ENCODE measurements around the gene NINL. TPM values are rescaled to one million over a fixed set of nuclear protein-coding genes. Genes with fewer than 3 reads are reported as not detected.

The NINL gene
- polyA plus RNA-seq, 1 of the 3 experiments (the other 2 are of a cell fraction), result 22.5 TPM

GRCh38 chr20:25548613-25549086 lies 36.7 kb downstream of the NINL start:
- Histone ChIP-seq H2AFZ (ENCODE audit: low read depth) (no peak overlapping the region), H3K9me2 (no peaks in the 10 kb centered on the region), H4K20me1 (ENCODE audit: insufficient read depth) (peaks cover 30% of the 10 kb centered on the region; the same call in 1 of the 2 replicates), H3F3A (replicated peaks; ENCODE audit: insufficient read depth) (peaks cover 4% of the 10 kb centered on the region), H3K4me2 (no peak overlapping the region), H3K4me3 (ENCODE audit: low read depth in 2 of 2, low read length in 1 of 2) (no peak overlapping the region), H3K9me3 (no peaks in the 10 kb centered on the region), H3K27me3 (ENCODE audit: insufficient read depth) (no peaks in the 10 kb centered on the region), H3K27ac (ENCODE audit: low read depth in 2 of 2, low read length in 1 of 2) (no peak overlapping the region), H3K79me2 (ENCODE audit: insufficient read depth) (peaks cover 15% of the 10 kb centered on the region), H3K9ac (no peak overlapping the region), H3K36me3 (replicated peaks in 1 of 2; ENCODE audit: control insufficient read depth in 1 of 2, insufficient read depth in 2 of 2, low read length in 1 of 2) (peaks cover 0 to 3% of the 10 kb centered on the region in 2 experiments), H3K4me1 (ENCODE audit: control insufficient read depth in 1 of 2, insufficient read depth in 2 of 2, low read depth in 1 of 2, low read length in 1 of 2) (peaks cover 35 to 64% of the 10 kb centered on the region in 2 experiments)
- no peak for DNase-seq
- ChIA-PET CTCF (no interaction called here), POLR2A (no interaction called here)
- WGBS (ENCODE audit: low lambda C conversion rate), result 92% methylated on average over 14 of the region's 14 CpGs
- TF ChIP-seq IRF3 (IDR thresholded peaks at IDR 0.05; ENCODE audit: low read depth, low read length) (no peak), REST (IDR thresholded peaks at IDR 0.05; ENCODE audit: low read depth, low read length) (no peak), FOSL2 (IDR thresholded peaks at IDR 0.05; ENCODE audit: borderline replicate concordance, low read depth) (no peak), USF1 (IDR thresholded peaks at IDR 0.05; ENCODE audit: borderline replicate concordance, low read depth) (no peak)

GRCh38 chr20:25547999-25548398 lies 37.3 kb downstream of the NINL start:
- Histone ChIP-seq H3K9ac (no peak overlapping the region), H3K27me3 (ENCODE audit: insufficient read depth) (no peaks in the 10 kb centered on the region), H3F3A (replicated peaks; ENCODE audit: insufficient read depth) (peaks cover 11% of the 10 kb centered on the region), H3K4me1 (ENCODE audit: control insufficient read depth in 1 of 2, insufficient read depth in 2 of 2, low read depth in 1 of 2, low read length in 1 of 2) (peaks cover 39 to 58% of the 10 kb centered on the region in 2 experiments), H3K9me3 (no peaks in the 10 kb centered on the region), H3K4me2 (no peak overlapping the region), H3K27ac (ENCODE audit: low read depth in 2 of 2, low read length in 1 of 2) (no peak overlapping the region), H3K79me2 (ENCODE audit: insufficient read depth) (peaks cover 15% of the 10 kb centered on the region), H2AFZ (ENCODE audit: low read depth) (no peak overlapping the region), H4K20me1 (ENCODE audit: insufficient read depth) (peaks cover 24% of the 10 kb centered on the region; the same call in 1 of the 2 replicates), H3K4me3 (ENCODE audit: low read depth in 2 of 2, low read length in 1 of 2) (no peak overlapping the region), H3K9me2 (no peaks in the 10 kb centered on the region), H3K36me3 (replicated peaks in 1 of 2; ENCODE audit: control insufficient read depth in 1 of 2, insufficient read depth in 2 of 2, low read length in 1 of 2) (no peaks in the 10 kb centered on the region)
- TF ChIP-seq TCF12 (IDR thresholded peaks at IDR 0.05) (no peak), RCOR1 (IDR thresholded peaks at IDR 0.05; ENCODE audit: low read length) (no peak), EP300 (IDR thresholded peaks at IDR 0.05; ENCODE audit: borderline replicate concordance in 1 of 2, low read depth in 1 of 2, low read length in 1 of 2) (no peak), CHD2 (IDR thresholded peaks at IDR 0.05; ENCODE audit: low read length, partially characterized antibody) (no peak)
- ChIA-PET CTCF (no interaction called here), POLR2A (no interaction called here)
- 50% methylated on average over 2 of the region's 3 CpGs for WGBS (ENCODE audit: low lambda C conversion rate)
- no peak for DNase-seq

Data from SK-N-SH (cell line).